Measurements from ENCODE around the gene AP1B1.

GRCh38 chr22:29344137-29344536, 44.2 kb downstream of the AP1B1 start:
- no peak for TF ChIP-seq GABPA (IDR thresholded peaks at IDR 0.05 in 1 of 2, conservative IDR thresholded peaks at IDR 0.05 in 1 of 2)
- no peak for TF ChIP-seq HNF4G (IDR thresholded peaks at IDR 0.05)
- TF ChIP-seq, protein P1, sequence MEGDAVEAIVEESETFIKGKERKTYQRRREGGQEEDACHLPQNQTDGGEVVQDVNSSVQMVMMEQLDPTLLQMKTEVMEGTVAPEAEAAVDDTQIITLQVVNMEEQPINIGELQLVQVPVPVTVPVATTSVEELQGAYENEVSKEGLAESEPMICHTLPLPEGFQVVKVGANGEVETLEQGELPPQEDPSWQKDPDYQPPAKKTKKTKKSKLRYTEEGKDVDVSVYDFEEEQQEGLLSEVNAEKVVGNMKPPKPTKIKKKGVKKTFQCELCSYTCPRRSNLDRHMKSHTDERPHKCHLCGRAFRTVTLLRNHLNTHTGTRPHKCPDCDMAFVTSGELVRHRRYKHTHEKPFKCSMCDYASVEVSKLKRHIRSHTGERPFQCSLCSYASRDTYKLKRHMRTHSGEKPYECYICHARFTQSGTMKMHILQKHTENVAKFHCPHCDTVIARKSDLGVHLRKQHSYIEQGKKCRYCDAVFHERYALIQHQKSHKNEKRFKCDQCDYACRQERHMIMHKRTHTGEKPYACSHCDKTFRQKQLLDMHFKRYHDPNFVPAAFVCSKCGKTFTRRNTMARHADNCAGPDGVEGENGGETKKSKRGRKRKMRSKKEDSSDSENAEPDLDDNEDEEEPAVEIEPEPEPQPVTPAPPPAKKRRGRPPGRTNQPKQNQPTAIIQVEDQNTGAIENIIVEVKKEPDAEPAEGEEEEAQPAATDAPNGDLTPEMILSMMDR (IDR thresholded peaks at IDR 0.05; ENCODE audit: low read depth, low read length, missing input control): no peak
- no peak for TF ChIP-seq MAX (IDR thresholded peaks at IDR 0.05)
- TF ChIP-seq REST (IDR thresholded peaks at IDR 0.05): no peak
- no peak for TF ChIP-seq YY1 (IDR thresholded peaks at IDR 0.05)
- TF ChIP-seq SP1 (IDR thresholded peaks at IDR 0.05): peak; percentile 19
- TF ChIP-seq ATF3 (IDR thresholded peaks at IDR 0.05): no peak
- peak in 1 of 2 donors; percentile 30 for TF ChIP-seq RAD21 (IDR thresholded peaks at IDR 0.05)
- no peak for TF ChIP-seq NR2F2 (IDR thresholded peaks at IDR 0.05)
